Activated naive CD8-positive, alpha-beta T cell treated with anti-CD3 and anti-CD28 coated beads for 36 hours (primary cell): ENCODE measurements around the gene MIF. TPM values are rescaled to one million over a fixed set of nuclear protein-coding genes. Genes with fewer than 3 reads are reported as not detected.
"Not testable (repeated sequence)": the region's sequence is repeated elsewhere in the genome, so short reads cannot be mapped to it uniquely, and the experiment has no call there.

Source experiments
- DNase-seq: peaks from one replicate; pipeline ENCODE4 v3.0.0; 2021
- H3K27ac Mint-ChIP-seq: one replicate; pipeline ENCODE4 v1.8.0; 2022; ENCODE audit warnings: mild to moderate bottlenecking, moderate library complexity, mixed read lengths
- H3K27me3 Mint-ChIP-seq: one replicate; pipeline ENCODE4 v1.8.0; 2022; ENCODE audit warnings: mild to moderate bottlenecking, mixed read lengths
- H3K36me3 Mint-ChIP-seq: one replicate; pipeline ENCODE4 v1.8.0; 2021; ENCODE audit warnings: mild to moderate bottlenecking, mixed read lengths
- H3K4me1 Mint-ChIP-seq: one replicate; pipeline ENCODE4 v1.8.0; 2021; ENCODE audit warnings: mixed read lengths
- H3K4me3 Mint-ChIP-seq: one replicate; pipeline ENCODE4 v1.8.0; 2022; ENCODE audit warnings: mild to moderate bottlenecking, moderate library complexity, mixed read lengths
- H3K9me3 Mint-ChIP-seq: one replicate; pipeline ENCODE4 v1.8.0; 2022; ENCODE audit warnings: mixed read lengths
- total RNA-seq, 2 experiments: library from RNA; stranded (reverse); gene quantifications; one replicate each; pipeline ENCODE4 v1.2.3, GENCODE V29; 2021

MIF gene
- total RNA-seq, 2 experiments from 2014 or later, result 1,236 to 1,275 TPM

GRCh38 chr22:23938328-23939016 is 44.3 kb downstream of the MIF start:
- no peak overlapping the region for H3K27ac Mint-ChIP-seq

DNA sequence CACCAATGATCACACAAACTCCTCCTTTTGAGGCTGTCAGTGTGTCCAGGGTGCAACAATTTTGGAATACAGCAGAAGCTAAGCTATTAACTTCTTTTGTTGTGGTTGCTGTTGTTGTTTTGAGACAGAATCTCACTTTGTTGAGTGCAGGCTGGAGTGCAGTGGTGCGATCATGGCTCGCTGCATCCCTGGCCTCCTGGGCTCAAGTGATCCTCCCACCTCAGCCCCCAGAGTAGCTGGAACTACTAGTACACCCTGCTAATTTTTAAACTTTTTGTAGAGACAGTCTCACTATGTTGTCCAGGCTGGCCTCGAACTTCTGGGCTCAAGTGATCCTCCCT is 44.8 kb downstream of the MIF start:
- no peak for DNase-seq
- Mint-ChIP-seq H3K27me3 (no peaks in the 10 kb centered on the region), H3K36me3 (no peaks in the 10 kb centered on the region), H3K9me3 (no peaks in the 10 kb centered on the region), H3K27ac (no peak overlapping the region), H3K4me3 (no peak overlapping the region), H3K4me1 (no peaks in the 10 kb centered on the region)

More at GRCh38 chr22:23938328-23939016, 44.3 kb downstream of the MIF start:
- no peak for DNase-seq
- H3K27me3 Mint-ChIP-seq, result no peaks in the 10 kb centered on the region
- no peaks in the 10 kb centered on the region for H3K4me1 Mint-ChIP-seq
- no peaks in the 10 kb centered on the region for H3K9me3 Mint-ChIP-seq
- H3K4me3 Mint-ChIP-seq, result no peak overlapping the region
- H3K36me3 Mint-ChIP-seq, result no peaks in the 10 kb centered on the region

DNA sequence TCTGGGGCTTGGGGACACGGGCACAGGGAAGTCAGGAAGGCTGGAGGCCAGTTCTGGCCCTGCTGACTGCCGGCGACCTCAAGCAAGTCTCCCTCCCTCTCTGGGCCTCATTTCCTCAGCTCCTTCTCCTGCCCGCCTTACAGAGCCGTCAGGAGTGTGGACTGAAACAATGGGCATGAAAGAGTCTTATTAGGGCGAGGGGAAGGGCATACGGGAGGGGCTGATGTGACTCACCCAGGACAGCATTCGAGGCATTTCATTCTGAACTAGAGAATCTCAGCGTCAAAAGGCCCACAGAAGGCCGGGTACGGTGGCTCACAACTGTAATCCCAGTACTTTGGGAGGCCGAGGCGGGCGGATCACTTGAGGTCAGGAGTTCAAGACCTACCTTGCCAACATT is 46.0 kb downstream of the MIF start:
- H3K27ac Mint-ChIP-seq, H3K27me3 Mint-ChIP-seq, H3K4me1 Mint-ChIP-seq, H3K36me3 Mint-ChIP-seq, DNase-seq, H3K9me3 Mint-ChIP-seq, H3K4me3 Mint-ChIP-seq: not testable (repeated sequence)

Other genes with a start within 250 kb of the MIF start
- gene RGL4, start 203.4 kb upstream of the MIF start, total RNA-seq, result 10 to 100 TPM; 17.1 to 17.4 TPM
- gene ZNF70, start 143.3 kb upstream of the MIF start, total RNA-seq, result 1 to 10 TPM; 1.9 to 2.4 TPM
- under 1 TPM in 1 of 2 experiments, not detected in 1; 0.48 TPM for gene VPREB3, start 140.0 kb upstream of the MIF start, total RNA-seq
- under 1 TPM; 0.33 to 0.74 TPM for gene C22orf15, start 131.4 kb upstream of the MIF start, total RNA-seq
- gene CHCHD10, start 126.4 kb upstream of the MIF start, total RNA-seq, result 100 to 1,000 TPM; 224 to 241 TPM
- under 1 TPM; 0.44 to 0.64 TPM for gene MMP11, start 121.5 kb upstream of the MIF start, total RNA-seq
- 10 to 100 TPM; 94.3 to 94.5 TPM for gene SMARCB1, start 107.4 kb upstream of the MIF start, total RNA-seq
- 1 to 10 TPM; 4.0 to 5.9 TPM for gene DERL3, start 55.4 kb upstream of the MIF start, total RNA-seq
- gene SLC2A11, start 36.5 kb upstream of the MIF start, total RNA-seq, result 1 to 10 TPM; 5.2 to 5.9 TPM
- not detected for gene GSTT2B, start 66.8 kb downstream of the MIF start, total RNA-seq
- gene DDTL, start 72.5 kb downstream of the MIF start, total RNA-seq, result not detected
- 100 to 1,000 TPM; 103 to 108 TPM for gene DDT, start 80.1 kb downstream of the MIF start, total RNA-seq
- not detected for gene GSTT2, start 85.8 kb downstream of the MIF start, total RNA-seq
- not detected for gene GSTT4, start 111.1 kb downstream of the MIF start, total RNA-seq
- 10 to 100 TPM; 71.0 to 75.8 TPM for gene CABIN1, start 116.9 kb downstream of the MIF start, total RNA-seq